Activated CD4-positive, alpha-beta T cell treated with anti-CD3 and anti-CD28 coated beads for 36 hours (primary cell): ENCODE results near the gene DACT2. TPM values are rescaled to one million over a fixed set of nuclear protein-coding genes. Genes with fewer than 3 reads are reported as not detected.
"Not testable (repeated sequence)": the region's sequence is repeated elsewhere in the genome, so short reads cannot be mapped to it uniquely, and the experiment has no call there.

Source experiments
- ATAC-seq: fragments of 200-7000 bp; cut with Tn5 transposase; one replicate; pipeline ENCODE4 v1.10.0; 2021; ENCODE audit warnings: mild to moderate bottlenecking, moderate library complexity
- CTCF ChIA-PET: fragments of 350-600 bp; sonication (Branson Sonifier 250); formaldehyde crosslinking; loops from one replicate; lab custom pipeline; 2021; ENCODE audit warnings: antibody characterized with exemption; lab: Charles Lee
- POLR2A ChIA-PET: fragments of 350-600 bp; sonication (Branson Sonifier 250); formaldehyde crosslinking; loops from one replicate; lab custom pipeline; 2021; ENCODE audit warnings: antibody characterized with exemption, inconsistent platforms; lab: Charles Lee
- DNase-seq: peaks from one replicate; pipeline ENCODE4 v3.0.0-alpha.2; 2020
- H3K27ac Mint-ChIP-seq: one replicate; pipeline ENCODE4 v1.8.0; 2021; ENCODE audit warnings: mixed read lengths
- H3K27me3 Mint-ChIP-seq: one replicate; pipeline ENCODE4 v1.8.0; 2021; ENCODE audit warnings: mixed read lengths
- H3K36me3 Mint-ChIP-seq: one replicate; pipeline ENCODE4 v1.8.0; 2021; ENCODE audit warnings: low read depth, mixed read lengths
- H3K4me1 Mint-ChIP-seq: one replicate; pipeline ENCODE4 v1.8.0; 2021; ENCODE audit warnings: mixed read lengths
- H3K4me3 Mint-ChIP-seq: one replicate; pipeline ENCODE4 v1.8.0; 2021; ENCODE audit warnings: mild to moderate bottlenecking, moderate library complexity, mixed read lengths
- H3K9me3 Mint-ChIP-seq: one replicate; pipeline ENCODE4 v1.8.0; 2021; ENCODE audit warnings: low read depth, mixed read lengths
- intact Hi-C, 2 experiments: fragments of 100-400 bp; cut with DNase I in 1 of 2; cut with micrococcal nuclease in 1 of 2; formaldehyde crosslinking; loops; one replicate each; pipeline versions ENCODE4 v1.14.2 to v1.15.1; 2022 to 2024; cut with DNase I, micrococcal nuclease
- total RNA-seq, 2 experiments: library from RNA; stranded (reverse); gene quantifications; one replicate each; pipeline ENCODE4 v1.2.3, GENCODE V29; 2021

DACT2 gene
- total RNA-seq, 2 experiments from 2014 or later = 0.39 to 0.50 TPM

DNA sequence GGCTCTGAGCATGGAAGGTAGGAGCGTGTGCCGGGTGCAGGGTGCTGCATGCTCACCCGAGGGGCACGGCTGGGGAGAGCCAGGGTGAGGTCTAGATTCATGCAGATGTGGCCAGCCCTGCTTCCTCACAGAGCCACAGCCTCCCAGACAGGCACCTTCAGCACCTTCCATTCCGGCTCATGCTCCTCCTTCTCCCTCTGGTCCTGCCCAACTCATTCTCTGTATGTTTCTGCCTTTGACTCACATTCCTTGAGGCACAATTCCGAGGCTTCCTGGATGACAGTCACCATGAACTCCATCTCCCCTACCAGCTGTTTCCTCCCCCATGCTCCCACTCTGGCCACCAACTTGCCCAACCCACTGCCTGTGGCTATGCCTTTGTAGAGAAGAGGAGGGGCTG lies 35.4 kb downstream of the DACT2 start:
- Mint-ChIP-seq H3K9me3 (peaks cover 2% of the 10 kb centered on the region), H3K27ac (no peak overlapping the region), H3K4me1 (peaks cover 25% of the 10 kb centered on the region), H3K27me3 (peaks cover 30% of the 10 kb centered on the region), H3K4me3 (no peak overlapping the region), H3K36me3 (no peaks in the 10 kb centered on the region)
- no peak for DNase-seq
- ChIA-PET POLR2A (no interaction called here), CTCF (no interaction called here)
- no peak for ATAC-seq
- intact Hi-C loops = no loop called here

DNA sequence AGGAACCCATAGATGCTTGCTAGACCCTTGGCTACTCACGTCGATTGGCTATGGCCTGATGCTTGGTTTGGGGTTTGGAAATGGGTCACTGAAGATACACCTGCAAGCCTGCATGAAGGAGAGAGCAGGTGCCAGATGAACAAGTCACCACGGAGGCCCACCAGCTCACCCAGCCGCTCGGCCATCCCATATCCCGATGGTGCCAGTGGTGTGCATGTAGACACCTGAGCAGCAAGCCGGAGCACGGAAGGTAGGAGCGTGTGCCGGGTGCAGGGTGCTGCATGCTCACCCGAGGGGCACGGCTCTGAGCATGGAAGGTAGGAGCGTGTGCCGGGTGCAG lies 35.9 kb downstream of the DACT2 start:
- peaks cover 2% of the 10 kb centered on the region for H3K9me3 Mint-ChIP-seq
- DNase-seq (no peak), ATAC-seq (no peak)
- ChIA-PET CTCF (no interaction called here), POLR2A (no interaction called here)
- intact Hi-C loops = no loop called here
- H3K4me1 Mint-ChIP-seq = peaks cover 23% of the 10 kb centered on the region
- no peak overlapping the region for H3K27ac Mint-ChIP-seq
- no peak overlapping the region for H3K4me3 Mint-ChIP-seq
- H3K36me3 Mint-ChIP-seq = no peaks in the 10 kb centered on the region
- H3K27me3 Mint-ChIP-seq = peaks cover 26% of the 10 kb centered on the region

DNA sequence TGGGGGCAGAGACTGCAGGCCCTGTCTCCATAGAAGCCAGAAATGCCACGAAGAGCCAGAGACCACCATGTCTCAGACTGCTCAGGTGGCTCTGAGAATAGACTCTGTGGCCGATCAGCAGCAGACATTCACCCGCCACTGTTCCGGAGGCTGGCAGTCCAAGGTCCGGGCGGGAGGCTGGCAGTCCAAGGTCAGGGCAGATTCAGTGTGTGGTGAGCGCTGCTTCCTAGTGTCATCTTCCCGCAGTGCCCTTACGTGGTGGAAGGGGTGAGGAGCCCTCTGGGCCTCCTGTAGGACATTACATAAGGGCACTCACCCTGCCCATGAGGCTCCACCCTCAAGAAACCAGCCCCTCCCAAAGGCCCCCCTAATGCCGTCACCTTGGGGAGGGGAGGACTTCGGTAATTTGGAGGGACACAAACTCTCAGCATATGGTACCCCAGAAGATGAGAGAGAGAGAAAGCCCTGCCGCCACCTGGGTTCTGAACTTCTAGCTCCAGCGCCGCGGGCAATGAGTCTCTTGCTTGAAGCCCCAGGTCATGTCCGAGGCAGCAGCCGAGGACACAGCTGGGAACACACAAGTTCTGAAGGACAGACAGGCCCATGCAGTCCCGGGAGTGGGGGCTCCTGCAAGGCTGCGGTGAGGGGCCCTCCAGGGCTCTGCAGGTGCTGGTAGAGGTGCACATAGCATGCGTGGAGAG lies 36.4 kb downstream of the DACT2 start:
- no peak for DNase-seq
- H3K27ac Mint-ChIP-seq = no peak overlapping the region
- no peaks in the 10 kb centered on the region for H3K36me3 Mint-ChIP-seq
- ChIA-PET POLR2A (no interaction called here), CTCF (no interaction called here)
- peaks cover 2% of the 10 kb centered on the region for H3K9me3 Mint-ChIP-seq
- peaks cover 18% of the 10 kb centered on the region for H3K4me1 Mint-ChIP-seq
- H3K4me3 Mint-ChIP-seq = no peak overlapping the region
- no peak for ATAC-seq
- intact Hi-C loops = no loop called here
- H3K27me3 Mint-ChIP-seq = peaks cover 22% of the 10 kb centered on the region

DNA sequence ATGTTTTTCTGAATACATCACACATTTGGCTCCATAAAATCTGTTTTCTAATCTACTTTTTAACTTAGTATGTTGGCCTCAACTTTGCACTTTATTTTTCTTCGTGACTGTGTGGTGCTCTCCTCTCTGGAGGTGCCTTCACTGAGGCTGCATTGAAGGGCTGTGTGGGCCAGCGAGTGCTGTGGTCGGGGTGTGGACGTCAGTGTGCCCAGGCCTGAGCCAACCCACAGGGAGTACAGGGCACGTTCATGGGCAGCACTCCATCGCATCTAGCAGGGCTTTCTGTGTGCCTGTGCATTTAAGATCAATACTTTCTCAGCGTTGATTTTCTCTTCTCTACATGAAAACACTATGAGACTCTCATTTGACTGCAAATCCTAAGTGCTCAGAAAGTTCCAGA lies 37.8 kb downstream of the DACT2 start:
- H3K4me1 Mint-ChIP-seq = peaks cover 6% of the 10 kb centered on the region
- ATAC-seq = no peak
- ChIA-PET POLR2A (no interaction called here), CTCF (no interaction called here)
- DNase-seq = no peak
- no peak overlapping the region for H3K4me3 Mint-ChIP-seq
- H3K27me3 Mint-ChIP-seq = peaks cover 20% of the 10 kb centered on the region
- H3K36me3 Mint-ChIP-seq = no peaks in the 10 kb centered on the region
- intact Hi-C loops = no loop called here
- peaks cover 2% of the 10 kb centered on the region for H3K9me3 Mint-ChIP-seq
- H3K27ac Mint-ChIP-seq = no peak overlapping the region

DNA sequence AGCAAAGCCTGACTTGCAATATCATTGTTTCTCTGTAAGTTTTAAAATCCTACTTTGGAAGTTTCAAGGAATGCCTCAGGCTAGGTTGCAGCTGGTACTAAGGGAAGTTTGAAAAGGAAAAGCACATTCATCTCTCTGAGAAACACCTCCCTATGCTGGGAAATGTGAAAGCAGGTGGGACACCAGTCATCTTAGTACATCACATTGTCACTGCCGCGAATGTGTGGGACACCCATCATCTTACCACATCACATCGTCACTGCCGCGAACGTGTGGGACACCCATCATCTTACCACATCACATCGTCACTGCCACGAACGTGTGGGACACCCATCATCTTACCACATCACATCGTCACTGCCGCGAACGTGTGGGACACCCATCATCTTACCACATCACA lies 38.3 kb downstream of the DACT2 start:
- POLR2A ChIA-PET, H3K36me3 Mint-ChIP-seq, intact Hi-C loops, H3K9me3 Mint-ChIP-seq, H3K27ac Mint-ChIP-seq, CTCF ChIA-PET, ATAC-seq, H3K4me1 Mint-ChIP-seq, H3K4me3 Mint-ChIP-seq: not testable (repeated sequence)
- DNase-seq = peak; percentile 16
- peaks cover 20% of the 10 kb centered on the region for H3K27me3 Mint-ChIP-seq

DNA sequence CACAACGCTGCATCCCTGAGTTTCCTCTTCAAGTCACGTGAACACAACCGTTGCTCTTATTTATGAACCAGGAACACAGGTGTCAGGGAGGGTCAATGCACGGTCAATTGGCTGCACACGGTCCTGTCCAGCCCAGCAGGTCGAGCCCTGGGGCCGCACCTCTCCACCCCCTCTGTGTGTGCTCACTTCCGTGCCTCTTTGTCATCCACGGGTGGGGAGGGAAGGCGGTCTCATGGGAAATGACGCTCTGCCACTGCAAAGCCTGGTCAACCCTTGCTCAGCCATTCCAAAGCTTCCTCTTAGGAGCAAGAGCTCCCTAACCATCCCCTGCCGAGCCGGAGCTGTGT lies 38.7 kb downstream of the DACT2 start:
- peaks cover 1% of the 10 kb centered on the region for H3K4me1 Mint-ChIP-seq
- intact Hi-C loops = no loop called here
- peak overlapping the region; percentile 47 for H3K27ac Mint-ChIP-seq
- POLR2A ChIA-PET = no interaction called here
- H3K27me3 Mint-ChIP-seq = peaks cover 20% of the 10 kb centered on the region
- ATAC-seq (no peak), DNase-seq (no peak)
- H3K36me3 Mint-ChIP-seq = no peaks in the 10 kb centered on the region
- H3K9me3 Mint-ChIP-seq = peaks cover 2% of the 10 kb centered on the region
- CTCF ChIA-PET = no interaction called here
- H3K4me3 Mint-ChIP-seq = no peak overlapping the region

DNA sequence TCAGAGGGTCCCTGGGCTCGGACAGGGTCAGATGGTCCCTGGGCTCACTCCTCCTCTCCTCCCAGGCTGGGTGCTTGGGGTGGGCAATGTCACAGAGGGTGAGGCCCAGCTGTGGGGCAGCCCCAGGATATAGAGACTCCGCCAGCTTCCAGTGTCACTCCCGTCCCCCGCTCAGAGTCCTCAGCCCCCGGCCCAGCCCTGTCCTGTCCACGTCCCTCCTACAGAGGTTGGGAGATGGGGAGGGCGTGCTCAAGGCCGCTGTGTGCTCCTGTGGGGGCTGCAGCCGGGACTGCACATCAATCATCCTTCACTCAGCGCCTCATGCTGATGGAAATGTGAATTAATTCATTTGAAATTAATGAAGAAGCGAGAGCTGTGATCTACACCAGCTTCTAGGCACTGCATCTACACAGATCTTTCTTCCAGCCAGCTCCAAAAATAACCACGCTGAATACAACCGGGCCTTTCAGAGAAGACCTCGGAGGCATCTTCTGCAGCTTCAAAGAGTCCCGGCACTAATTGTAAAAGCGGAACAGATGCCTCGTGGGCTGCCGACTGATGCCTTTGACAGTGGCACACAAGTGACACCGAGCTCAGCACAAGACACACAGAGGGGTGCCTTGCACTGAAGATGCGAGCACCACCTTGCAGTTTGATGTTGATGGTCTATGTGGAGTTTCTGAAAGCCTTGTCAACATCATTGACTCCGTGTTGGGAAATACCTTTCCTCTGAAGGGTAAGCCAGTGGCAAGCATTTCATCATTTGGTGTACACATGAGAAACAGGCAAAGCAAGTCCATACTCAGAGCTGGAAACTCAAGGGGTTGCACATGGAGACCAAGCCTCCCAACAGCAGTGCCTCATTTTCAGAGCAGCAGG lies 39.3 kb downstream of the DACT2 start:
- H3K9me3 Mint-ChIP-seq = peaks cover 2% of the 10 kb centered on the region
- intact Hi-C loops = no loop called here
- ATAC-seq = no peak
- no peaks in the 10 kb centered on the region for H3K36me3 Mint-ChIP-seq
- no peaks in the 10 kb centered on the region for H3K4me1 Mint-ChIP-seq
- no peak overlapping the region for H3K27ac Mint-ChIP-seq
- DNase-seq = no peak
- CTCF ChIA-PET = interaction anchor here (0.7 kb wide), 2 partner anchors 13 to 352 kb away, joined by 3 read pairs; no protein-coding TSS in a partner anchor
- POLR2A ChIA-PET = no interaction called here
- no peak overlapping the region for H3K4me3 Mint-ChIP-seq
- peaks cover 22% of the 10 kb centered on the region for H3K27me3 Mint-ChIP-seq

DNA sequence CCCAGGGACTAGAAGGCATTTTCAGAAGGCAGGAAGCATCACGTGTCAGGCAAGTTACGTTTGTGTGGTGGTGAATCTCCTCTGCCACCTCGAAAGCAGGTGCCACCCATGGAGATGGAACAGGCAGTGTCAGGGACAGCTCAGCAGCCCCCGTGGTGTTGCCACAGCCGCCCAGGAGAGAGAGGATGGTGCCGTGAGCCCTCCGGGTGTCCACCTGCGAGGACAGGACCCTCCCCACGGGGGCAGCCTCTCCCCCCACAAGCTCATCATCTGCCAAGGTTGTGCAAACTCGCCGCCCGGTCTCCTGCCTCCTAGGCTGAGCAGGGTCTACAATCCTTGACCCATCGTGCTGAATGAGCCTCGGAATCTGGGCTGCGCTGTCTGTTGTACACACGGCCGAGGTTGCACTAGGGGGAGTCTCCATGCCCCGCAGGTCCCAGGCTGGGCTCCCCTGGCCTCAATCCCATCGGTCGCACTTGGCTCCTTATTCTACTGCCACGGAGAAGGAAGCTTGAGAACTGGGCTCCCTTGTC lies 40.1 kb downstream of the DACT2 start:
- no peak for ATAC-seq
- DNase-seq = no peak
- intact Hi-C loops = no loop called here
- ChIA-PET CTCF (no interaction called here), POLR2A (no interaction called here)
- no peaks in the 10 kb centered on the region for H3K36me3 Mint-ChIP-seq
- H3K27ac Mint-ChIP-seq = no peak overlapping the region
- H3K4me1 Mint-ChIP-seq = no peaks in the 10 kb centered on the region
- H3K4me3 Mint-ChIP-seq = no peak overlapping the region
- no peaks in the 10 kb centered on the region for H3K9me3 Mint-ChIP-seq
- H3K27me3 Mint-ChIP-seq = peaks cover 21% of the 10 kb centered on the region

DNA sequence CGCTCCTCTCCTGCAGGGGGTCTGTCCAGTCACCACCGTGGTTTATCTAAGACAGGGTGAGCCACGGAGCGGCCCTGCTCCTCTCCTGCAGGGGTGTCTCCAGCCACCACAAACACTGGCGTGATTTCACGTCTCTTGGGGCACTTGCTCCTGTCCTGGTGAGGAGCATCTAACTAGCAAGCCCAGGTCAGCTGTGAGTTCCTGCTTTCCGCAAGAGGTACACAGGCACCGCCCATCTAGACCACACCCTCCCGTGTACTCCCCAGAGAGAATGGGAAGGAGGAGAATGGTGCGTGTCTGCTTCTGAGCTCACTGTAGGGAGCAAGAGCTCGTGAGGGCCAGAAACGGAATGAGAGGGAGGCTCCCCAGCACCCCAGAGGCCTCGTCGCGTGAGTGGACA lies 40.7 kb downstream of the DACT2 start:
- no peaks in the 10 kb centered on the region for H3K9me3 Mint-ChIP-seq
- ChIA-PET POLR2A (no interaction called here), CTCF (no interaction called here)
- H3K4me1 Mint-ChIP-seq = no peaks in the 10 kb centered on the region
- ATAC-seq = no peak
- intact Hi-C loops = no loop called here
- H3K27ac Mint-ChIP-seq = no peak overlapping the region
- peaks cover 21% of the 10 kb centered on the region for H3K27me3 Mint-ChIP-seq
- no peak for DNase-seq
- H3K4me3 Mint-ChIP-seq = no peak overlapping the region
- H3K36me3 Mint-ChIP-seq = no peaks in the 10 kb centered on the region

DNA sequence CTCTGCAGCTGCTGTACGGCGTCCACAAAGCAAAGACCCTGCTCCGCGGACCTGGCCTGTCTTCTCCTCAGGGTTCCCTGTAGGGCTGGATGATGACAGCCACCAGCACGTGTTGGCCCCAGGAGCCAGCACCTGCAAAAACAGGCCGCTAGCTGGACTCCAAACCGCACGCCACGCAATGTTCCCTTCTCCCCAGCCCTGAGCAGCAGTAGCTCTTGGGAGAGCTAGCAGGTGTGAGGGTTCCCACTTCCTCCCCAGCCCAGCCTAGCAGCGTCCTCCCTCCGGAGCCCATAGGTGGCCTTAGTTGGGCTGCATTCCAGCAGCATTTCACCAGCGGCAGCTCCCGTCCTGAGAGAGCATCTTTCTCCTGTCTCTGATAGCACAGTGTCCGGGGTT lies 42.3 kb downstream of the DACT2 start:
- H3K27ac Mint-ChIP-seq = no peak overlapping the region
- no peak overlapping the region for H3K4me3 Mint-ChIP-seq
- ChIA-PET CTCF (no interaction called here), POLR2A (no interaction called here)
- peaks cover 30% of the 10 kb centered on the region for H3K27me3 Mint-ChIP-seq
- ATAC-seq = no peak
- no peaks in the 10 kb centered on the region for H3K9me3 Mint-ChIP-seq
- no peak for DNase-seq
- H3K36me3 Mint-ChIP-seq = no peaks in the 10 kb centered on the region
- intact Hi-C loops = no loop called here
- H3K4me1 Mint-ChIP-seq = no peaks in the 10 kb centered on the region

DNA sequence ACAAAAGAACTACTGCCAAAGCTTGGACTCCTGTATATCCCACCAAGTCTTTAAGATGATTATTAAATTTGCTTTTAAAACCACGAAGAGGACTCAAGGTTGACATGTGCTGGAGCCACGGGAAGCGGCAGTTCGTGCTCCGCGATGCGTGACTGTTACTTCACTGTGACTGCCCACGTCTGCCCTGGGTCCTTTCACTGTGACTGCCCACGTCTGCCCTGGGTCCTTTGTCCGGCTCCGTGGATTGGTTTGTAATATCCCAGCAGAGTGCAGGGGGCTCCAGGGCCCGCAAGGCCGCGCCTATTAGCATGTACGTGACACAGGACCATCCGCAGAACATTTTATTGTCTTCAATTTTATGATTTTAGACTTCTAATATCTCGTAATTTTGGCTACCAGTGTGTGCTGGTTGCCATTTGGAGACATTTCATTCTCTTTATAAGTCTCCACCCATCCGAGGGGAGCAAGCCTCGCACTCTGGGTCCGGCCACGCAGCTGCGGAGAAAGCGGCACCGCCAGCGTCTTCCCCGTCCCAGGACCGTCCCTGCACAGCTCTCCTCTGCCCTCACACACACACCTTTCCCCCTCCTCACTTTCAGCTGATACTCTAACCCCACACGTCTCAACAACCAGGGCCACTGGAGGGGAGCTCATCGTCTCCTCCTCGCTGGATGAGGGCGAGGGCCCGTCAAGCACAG lies 42.9 kb downstream of the DACT2 start:
- ChIA-PET CTCF (no interaction called here), POLR2A (no interaction called here)
- DNase-seq (no peak), ATAC-seq (no peak)
- Mint-ChIP-seq H3K9me3 (no peaks in the 10 kb centered on the region), H3K27ac (no peak overlapping the region), H3K36me3 (no peaks in the 10 kb centered on the region), H3K4me3 (no peak overlapping the region), H3K27me3 (peaks cover 26% of the 10 kb centered on the region), H3K4me1 (no peaks in the 10 kb centered on the region)
- intact Hi-C loops = no loop called here
